IPS-18c (cell line): ENCODE measurements around the gene CCND3.

Experiments used
- H3K4me3 ChIP-seq: 2 replicates; pipeline ENCODE4 v1.7.0; 2013; ENCODE audit warnings: low read depth, mild to moderate bottlenecking, low read length, moderate library complexity; ENCODE audit not compliant: insufficient read depth
- H3K9me3 ChIP-seq: one replicate; pipeline ENCODE4 v1.6.1; 2013; ENCODE audit warnings: mild to moderate bottlenecking, low read length, moderate library complexity; ENCODE audit not compliant: control insufficient read depth, insufficient read depth

The CCND3 gene

DNA sequence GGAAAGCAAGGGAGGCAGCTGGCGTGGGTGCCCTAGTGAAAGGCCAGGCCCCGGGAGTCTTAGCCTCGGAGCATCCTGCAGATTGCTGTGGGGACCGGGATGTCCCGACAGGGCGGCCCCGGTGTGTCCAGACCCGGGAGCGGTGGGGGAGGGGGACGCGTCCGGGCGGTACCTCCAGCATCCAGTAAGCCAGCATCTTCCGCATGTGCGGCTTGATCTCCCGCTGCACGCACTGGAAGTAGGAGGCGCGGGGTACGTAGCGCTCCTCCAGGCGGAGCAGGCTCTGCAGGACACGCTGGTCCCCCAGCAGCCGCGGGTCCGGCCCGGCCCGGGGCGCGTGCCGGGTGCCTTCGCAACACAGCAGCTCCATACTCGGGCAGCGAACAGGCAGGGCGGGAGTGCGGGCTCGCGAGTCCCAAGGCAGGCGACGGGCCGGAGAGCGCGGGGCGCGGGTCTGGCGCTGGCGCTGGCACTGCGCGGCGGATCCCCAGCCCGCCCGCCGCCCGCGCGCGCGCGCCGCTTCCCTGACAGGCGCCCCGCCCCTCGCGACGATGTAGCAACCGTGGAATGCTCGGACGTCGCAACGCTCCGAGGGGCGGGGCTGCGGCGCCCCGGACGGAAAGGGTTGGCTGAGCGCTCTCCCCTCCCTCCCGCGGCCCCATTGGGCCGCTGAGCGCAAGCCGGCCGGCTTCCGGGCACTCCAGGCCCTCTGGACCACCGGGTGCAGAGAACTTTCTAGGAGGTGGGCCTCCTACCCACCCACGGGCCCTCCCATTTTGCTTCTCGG, at the start of gene CCND3:
TSS of gene CCND3 (minus strand) at position 529 of the 787 bp plus-strand sequence. CDS start at position 370, 159 bp downstream.
- no peaks in the 10 kb centered on the region for H3K9me3 ChIP-seq

DNA sequence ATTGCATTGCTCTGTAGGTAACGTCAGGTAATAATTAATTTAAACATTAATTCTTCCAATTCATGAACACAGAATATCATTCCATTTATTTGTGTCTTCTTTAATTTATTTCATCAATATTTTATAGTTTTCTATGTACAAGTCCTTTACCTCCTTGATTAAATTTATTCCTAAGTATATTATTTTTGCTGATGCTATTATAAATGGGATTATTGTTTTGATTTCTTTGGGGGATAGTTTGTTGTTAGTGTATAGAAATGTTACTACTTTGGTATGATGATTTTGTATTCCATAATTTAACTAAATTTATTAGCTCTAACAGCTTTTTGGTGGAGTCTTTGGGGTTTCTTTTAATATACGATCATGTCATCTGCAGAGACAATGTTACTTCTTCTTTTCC, 44.7 kb upstream of the CCND3 start:
- Histone ChIP-seq H3K9me3 (no peaks in the 10 kb centered on the region), H3K4me3 (no peak overlapping the region)

More for the DNA sequence above, at the start of gene CCND3:
- peak within 1 kb of the TSS; percentile 81 for H3K4me3 ChIP-seq

DNA sequence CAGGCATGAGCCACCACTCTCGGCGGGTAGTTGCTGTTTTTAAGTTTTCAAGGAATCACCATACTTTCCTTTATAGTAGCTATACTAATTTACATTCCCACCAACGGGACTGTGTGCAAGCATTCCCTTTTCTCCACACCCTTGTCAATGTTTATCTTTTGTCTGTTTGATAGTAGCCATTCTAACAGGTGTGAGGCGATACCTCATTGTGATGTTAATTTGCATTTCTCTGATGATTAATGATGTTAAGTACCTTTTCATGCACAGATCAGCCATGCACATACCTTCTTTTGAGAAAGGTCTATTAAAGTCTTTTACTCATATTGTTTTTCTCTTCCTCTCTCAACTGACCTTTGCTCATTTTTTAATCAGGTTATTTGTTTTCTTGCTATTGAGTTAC, 43.0 kb upstream of the CCND3 start:
- Histone ChIP-seq H3K9me3 (no peaks in the 10 kb centered on the region), H3K4me3 (no peak overlapping the region)

DNA sequence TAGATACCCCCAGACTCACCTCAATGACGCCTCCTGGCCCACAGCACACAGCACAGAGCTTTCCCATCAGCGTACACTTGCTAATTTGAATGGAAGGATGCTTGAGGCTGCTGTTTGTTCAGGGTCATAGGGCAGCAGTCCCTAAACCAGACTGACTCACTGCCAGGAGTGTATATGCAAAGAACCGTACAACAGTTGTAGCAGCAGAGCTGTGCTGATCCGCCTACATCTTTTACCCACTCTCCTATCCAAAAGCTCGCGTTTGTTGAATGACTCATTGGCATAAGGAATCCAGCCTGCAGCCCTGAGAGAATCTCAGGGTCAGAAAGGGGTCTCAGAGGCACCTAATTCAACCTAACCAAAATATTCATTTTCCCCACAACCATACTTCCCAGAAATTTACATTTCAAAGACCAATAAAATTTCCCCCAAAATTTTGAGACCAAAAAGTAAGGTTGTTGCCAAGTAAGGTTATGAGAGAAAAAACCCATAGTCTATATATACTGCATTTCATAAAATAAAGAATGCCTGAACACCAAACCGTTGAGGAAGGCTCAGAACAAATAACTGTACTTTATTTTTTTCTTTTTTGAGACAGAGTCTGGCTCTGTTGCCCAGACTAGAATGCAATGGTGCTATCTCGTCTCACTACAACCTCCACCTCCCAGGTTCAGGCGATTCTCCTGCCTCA, 35.3 kb upstream of the CCND3 start:
- Histone ChIP-seq H3K9me3 (no peaks in the 10 kb centered on the region), H3K4me3 (no peak overlapping the region)

- no peaks in the 10 kb centered on the region for H3K9me3 ChIP-seq
These were observed 33.7 kb upstream of the CCND3 start for GRCh38 chr6:41975276-41975675.

DNA sequence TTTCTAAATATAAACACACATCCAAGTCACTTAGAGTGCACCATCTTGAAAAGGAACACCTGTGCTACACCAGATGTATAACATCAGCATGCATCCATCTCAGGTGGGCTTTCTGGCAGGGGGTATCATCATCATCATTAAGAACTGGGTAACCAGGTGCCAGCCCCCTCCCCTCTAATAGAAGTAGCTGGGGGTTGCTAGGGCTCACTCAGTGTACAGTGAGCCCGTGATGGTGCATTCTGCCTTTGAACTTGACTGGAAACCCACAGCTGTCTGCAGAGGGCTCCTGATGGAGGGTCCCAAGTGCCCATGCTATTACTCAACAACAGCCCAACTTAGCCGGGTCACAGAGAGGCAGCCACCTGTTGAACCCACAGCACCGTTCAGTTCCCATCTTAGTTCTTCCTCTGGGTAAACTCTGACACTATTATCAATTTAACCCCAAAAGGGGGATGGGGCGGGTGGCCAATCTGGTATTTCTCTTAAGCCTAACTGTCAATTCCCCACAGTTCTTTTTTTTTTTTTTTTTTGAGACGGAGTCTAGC, 32.7 kb upstream of the CCND3 start:
- no peaks in the 10 kb centered on the region for H3K9me3 ChIP-seq
- H3K4me3 ChIP-seq = no peak overlapping the region

More at GRCh38 chr6:41975276-41975675, 33.7 kb upstream of the CCND3 start:
- no peak overlapping the region for H3K4me3 ChIP-seq

DNA sequence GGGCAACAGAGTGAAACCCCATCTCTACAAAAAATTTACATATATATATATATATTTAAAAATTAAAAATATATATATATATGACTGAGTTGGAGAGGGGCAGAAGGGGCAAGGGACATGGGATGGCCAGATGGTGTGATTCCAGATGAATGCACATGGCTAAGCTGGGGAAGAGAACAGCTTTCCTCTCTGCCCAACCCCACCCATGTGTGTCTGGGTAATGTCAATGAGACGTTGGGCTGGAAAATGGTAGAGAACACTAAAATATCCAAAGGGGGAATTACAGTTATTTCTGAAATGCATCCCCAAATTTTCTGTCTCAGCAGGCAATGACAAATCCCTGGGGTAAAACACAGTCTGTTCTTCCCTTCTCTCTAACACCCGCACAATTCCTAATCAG, 31.2 kb upstream of the CCND3 start:
- no peak overlapping the region for H3K4me3 ChIP-seq
- no peaks in the 10 kb centered on the region for H3K9me3 ChIP-seq

- Histone ChIP-seq H3K4me3 (no peak overlapping the region), H3K9me3 (no peaks in the 10 kb centered on the region)
These were observed 28.8 kb upstream of the CCND3 start for GRCh38 chr6:41970436-41970846.

DNA sequence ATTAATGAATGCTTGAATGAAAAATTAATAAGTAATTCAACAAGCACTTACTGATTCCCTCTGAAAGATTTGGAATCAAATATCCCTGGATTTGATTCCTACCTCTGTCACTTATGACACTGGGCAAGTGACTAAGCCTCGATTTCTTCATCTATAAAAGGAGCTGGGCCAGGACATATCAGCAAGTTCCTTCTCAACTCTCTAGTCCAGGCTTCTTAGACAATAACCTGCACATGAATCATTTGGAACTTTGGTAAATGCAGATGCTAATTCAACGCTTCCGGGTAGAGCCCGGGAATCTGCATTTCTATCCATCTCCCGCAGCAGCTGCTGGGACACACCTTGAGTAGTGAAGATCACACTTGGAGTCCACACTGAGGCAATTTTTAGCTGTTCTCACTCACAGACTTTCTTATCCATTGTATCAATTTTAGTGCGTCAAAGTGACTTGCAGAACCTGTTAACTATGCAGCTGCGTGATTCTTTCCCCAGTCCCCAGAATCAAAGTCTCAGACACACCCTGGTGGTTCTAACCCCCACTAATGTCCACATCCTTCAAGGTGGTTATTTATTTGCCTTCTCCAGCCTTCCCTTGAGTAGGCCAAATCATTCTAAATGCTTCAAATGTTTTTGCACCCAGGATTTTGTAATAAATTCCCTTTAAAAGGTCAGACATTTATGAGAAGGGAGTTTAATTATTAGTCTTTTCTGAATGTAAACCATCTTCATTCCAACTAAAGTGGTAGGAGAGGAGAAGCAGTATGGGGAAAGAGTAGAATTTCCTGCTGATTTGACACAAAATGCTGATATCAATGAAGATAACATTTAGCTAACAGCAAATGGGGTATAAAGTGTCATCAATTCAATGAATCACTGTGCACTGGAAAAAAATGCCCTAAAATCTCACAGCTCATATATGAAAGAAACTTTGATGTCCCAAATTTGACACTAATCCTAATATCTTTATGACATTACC, 26.0 kb upstream of the CCND3 start:
- H3K4me3 ChIP-seq = no peak overlapping the region
- H3K9me3 ChIP-seq = no peaks in the 10 kb centered on the region

DNA sequence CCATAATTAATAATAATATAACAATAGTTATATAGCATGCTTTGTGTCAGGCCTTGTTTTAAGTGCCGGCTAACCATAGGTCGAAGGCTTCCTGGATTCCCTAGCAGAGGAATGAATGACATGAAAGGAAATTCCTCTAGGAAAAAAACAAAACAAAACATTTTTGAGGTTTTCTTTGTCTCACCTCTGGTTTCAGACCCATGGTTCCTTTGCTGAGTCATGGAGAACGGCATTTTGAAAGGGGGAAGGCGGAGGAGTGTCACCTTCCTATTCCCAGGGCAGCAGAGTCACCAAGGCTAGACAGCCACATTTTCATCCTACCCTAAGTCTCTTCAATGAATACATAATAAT, 25.3 kb upstream of the CCND3 start:
- Histone ChIP-seq H3K4me3 (no peak overlapping the region), H3K9me3 (no peaks in the 10 kb centered on the region)

DNA sequence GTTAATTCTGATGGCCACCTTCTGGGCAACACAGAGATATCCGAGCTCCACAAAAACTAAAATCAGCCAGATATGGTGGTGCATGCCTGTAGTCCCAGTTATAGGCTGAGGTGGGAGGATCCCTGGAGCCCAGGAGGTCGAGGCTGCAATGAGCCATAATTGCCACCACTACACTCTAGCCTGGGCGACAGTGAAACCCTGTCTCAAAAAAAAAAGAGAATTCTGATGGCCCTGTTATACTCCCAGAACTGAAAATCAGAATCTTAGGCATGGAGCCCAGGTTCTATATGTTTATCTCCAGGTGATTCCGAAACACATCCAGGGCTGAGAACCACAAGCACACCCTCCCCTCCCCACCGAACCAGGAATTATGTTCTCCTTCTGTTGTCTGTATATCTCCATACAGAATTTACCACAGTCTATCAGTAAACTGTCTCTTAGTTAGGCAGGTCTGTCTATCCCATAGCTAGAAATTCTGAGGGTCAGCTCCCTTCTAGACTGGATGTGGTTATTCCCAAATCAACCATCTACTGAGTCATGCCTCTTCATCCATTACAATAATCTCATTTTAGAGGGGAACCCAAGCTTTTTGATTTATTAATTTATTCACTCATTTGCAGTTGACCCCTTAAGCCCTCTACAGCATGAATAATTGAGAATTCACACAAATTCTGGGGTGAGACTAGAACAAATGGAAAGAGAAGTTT, 24.8 kb upstream of the CCND3 start:
- no peaks in the 10 kb centered on the region for H3K9me3 ChIP-seq
- no peak overlapping the region for H3K4me3 ChIP-seq

DNA sequence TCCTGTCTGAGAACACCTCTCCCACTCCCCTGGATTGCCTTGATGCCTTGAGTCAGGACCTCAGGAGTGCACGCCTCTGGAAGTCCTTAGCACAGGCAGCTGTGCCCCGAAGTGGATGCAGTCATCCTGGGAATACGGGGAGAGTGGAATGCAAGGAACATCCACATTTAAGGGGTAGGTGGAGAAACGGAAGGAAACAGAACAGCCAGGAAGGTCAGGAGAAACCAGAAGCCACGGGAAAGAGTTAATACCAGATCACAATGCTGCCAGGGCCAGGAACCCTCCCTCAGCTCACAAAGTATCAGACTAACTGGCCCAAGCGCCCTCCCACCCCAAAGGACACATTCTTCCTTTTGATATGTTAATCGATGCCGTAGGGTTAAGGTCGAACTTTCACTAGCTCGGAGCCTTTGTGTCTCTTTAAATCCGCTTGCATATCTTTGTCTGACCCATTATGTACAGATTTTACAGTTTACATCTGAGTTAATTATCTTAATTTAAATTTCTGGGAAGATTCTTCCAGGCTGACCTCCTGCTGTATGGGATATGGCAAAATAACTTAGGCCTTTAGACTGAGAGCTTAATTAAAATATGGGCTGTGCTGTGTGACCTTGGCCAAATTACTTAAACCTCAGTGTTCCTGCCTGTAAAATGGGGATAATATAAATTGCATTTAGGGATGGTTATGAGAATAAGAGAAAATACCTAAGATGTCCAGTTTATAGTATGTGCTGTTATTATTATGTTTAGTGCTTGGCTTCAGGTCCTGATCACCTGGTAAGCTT, 24.0 kb upstream of the CCND3 start:
- H3K4me3 ChIP-seq = peak overlapping the region; percentile 30
- no peaks in the 10 kb centered on the region for H3K9me3 ChIP-seq

DNA sequence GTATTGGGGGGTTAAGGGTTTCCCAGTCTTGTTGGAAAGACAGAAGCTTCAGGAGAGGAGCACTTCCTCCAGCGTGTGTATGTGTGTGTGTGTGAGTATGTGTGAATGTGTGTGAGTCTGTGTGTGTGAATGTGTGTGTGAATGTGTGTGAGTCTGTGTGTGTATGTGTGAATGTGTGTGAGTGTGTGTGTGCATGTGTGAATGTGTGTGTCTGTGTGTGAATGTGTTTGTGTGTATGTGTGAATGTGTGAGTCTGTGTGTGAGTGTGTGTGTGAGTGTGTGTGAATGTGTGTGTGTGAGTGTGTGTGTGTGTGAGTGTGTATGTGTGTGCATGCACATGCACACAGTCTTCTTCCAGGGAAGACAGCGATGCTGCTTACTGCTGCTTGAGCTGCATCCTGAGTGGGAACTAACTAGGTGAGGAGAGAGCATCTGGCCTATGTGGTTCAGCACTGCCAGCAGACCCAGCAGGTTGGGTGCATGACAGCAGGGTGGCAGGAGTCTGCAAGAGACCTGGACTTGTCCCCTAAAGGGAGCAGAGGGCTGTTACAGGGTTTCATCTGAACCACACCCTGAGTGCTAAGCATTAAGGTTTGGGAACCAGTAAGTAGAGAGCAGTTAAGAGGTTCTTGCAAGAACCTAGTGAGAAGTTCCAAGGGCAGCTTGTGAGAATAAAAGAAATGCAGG, 22.7 kb upstream of the CCND3 start:
- Histone ChIP-seq H3K9me3 (no peaks in the 10 kb centered on the region), H3K4me3 (no peak overlapping the region)

GRCh38 chr6:41963371-41963770, 21.8 kb upstream of the CCND3 start:
- H3K9me3 ChIP-seq = no peaks in the 10 kb centered on the region
- no peak overlapping the region for H3K4me3 ChIP-seq

- no peak overlapping the region for H3K4me3 ChIP-seq
- no peaks in the 10 kb centered on the region for H3K9me3 ChIP-seq
These were observed 18.4 kb upstream of the CCND3 start for GRCh38 chr6:41960028-41960427.
